Neuronal stem cell (in vitro differentiated cells): ENCODE data around the gene CSNK2B.

Experiments used
- DNase-seq: peaks from one replicate; pipeline ENCODE4 v3.0.0-alpha.2; 2013; ENCODE audit warnings: low spot score
- H2AFZ ChIP-seq: one replicate; pipeline ENCODE4 v1.6.1; 2013; ENCODE audit warnings: mild to moderate bottlenecking, low read length, inconsistent platforms
- H2AK5ac ChIP-seq: 2 replicates; pipeline ENCODE4 v1.6.1; 2013; ENCODE audit warnings: low read depth, mild to moderate bottlenecking, inconsistent platforms, low read length, moderate library complexity, mixed read lengths
- H2BK120ac ChIP-seq: 2 replicates; pipeline ENCODE4 v1.6.1; 2013; ENCODE audit warnings: low read depth, mild to moderate bottlenecking, inconsistent platforms, low read length, moderate library complexity, mixed read lengths
- H2BK12ac ChIP-seq: one replicate; pipeline ENCODE4 v1.6.1; 2013; ENCODE audit warnings: low read length, inconsistent platforms
- H2BK15ac ChIP-seq: 2 replicates; pipeline ENCODE4 v1.6.1; 2013; ENCODE audit warnings: mild to moderate bottlenecking, low read length, inconsistent platforms, mixed read lengths
- H2BK5ac ChIP-seq: one replicate; pipeline ENCODE4 v1.6.1; 2013; ENCODE audit warnings: inconsistent platforms, mild to moderate bottlenecking, low read length, moderate library complexity
- H3K14ac ChIP-seq: one replicate; pipeline ENCODE4 v1.6.1; 2013; ENCODE audit warnings: low read length, inconsistent platforms
- H3K18ac ChIP-seq: 2 replicates; pipeline ENCODE4 v1.6.1; 2013; ENCODE audit warnings: low read length, inconsistent platforms
- H3K23ac ChIP-seq: 2 replicates; pipeline ENCODE4 v1.6.1; 2013; ENCODE audit warnings: low read depth, mild to moderate bottlenecking, mixed read lengths, low read length, inconsistent platforms; ENCODE audit not compliant: poor library complexity
- H3K27ac ChIP-seq: replicated peaks from 3 replicates; pipeline ENCODE4 v1.5.1; 2013; ENCODE audit warnings: low read length, inconsistent platforms
- H3K27me3 ChIP-seq, 3 experiments: 2 replicates each; pipeline ENCODE4 v1.6.1; 2013; ENCODE audit warnings: low read length in 3 of 3, mild to moderate bottlenecking in 2 of 3, inconsistent platforms in 1 of 3, low read depth in 1 of 3, mixed read lengths in 1 of 3, moderate library complexity in 1 of 3; ENCODE audit not compliant: control insufficient read depth in 3 of 3, insufficient read depth in 3 of 3
- H3K36me3 ChIP-seq, 2 donors: replicated peaks in 1 of 2; 2 replicates each; pipeline ENCODE4 v1.6.1; 2013; ENCODE audit warnings: low read length in 2 of 2; ENCODE audit not compliant: control insufficient read depth in 2 of 2, insufficient read depth in 2 of 2
- H3K4ac ChIP-seq: 2 replicates; pipeline ENCODE4 v1.6.1; 2013; ENCODE audit warnings: inconsistent platforms, mild to moderate bottlenecking, low read length, moderate library complexity
- H3K4me1 ChIP-seq, 2 donors: 1 replicate in 1 of 2; 2 replicates in 1 of 2; pipeline ENCODE4 v1.6.1; 2013; ENCODE audit warnings: low read length in 2 of 2, low read depth in 1 of 2; ENCODE audit not compliant: control insufficient read depth in 2 of 2, insufficient read depth in 1 of 2
- H3K4me2 ChIP-seq: one replicate; pipeline ENCODE4 v1.6.1; 2013; ENCODE audit warnings: mild to moderate bottlenecking, low read length, inconsistent platforms; ENCODE audit not compliant: insufficient read depth, poor library complexity, severe bottlenecking
- H3K4me3 ChIP-seq, 2 donors: 2 replicates each; pipeline ENCODE4 v1.5.1; 2013; ENCODE audit warnings: low read length in 2 of 2, mild to moderate bottlenecking in 2 of 2, inconsistent platforms in 1 of 2, moderate library complexity in 1 of 2
- H3K79me1 ChIP-seq: one replicate; pipeline ENCODE4 v1.6.1; 2013; ENCODE audit warnings: low read depth, mild to moderate bottlenecking, inconsistent platforms, low read length, moderate library complexity
- H3K9ac ChIP-seq: one replicate; pipeline ENCODE4 v1.6.1; 2013; ENCODE audit warnings: mild to moderate bottlenecking, low read depth, low read length, inconsistent platforms; ENCODE audit not compliant: poor library complexity
- H3K9me3 ChIP-seq, 2 donors: replicated peaks in 1 of 2; 2 replicates each; pipeline versions ENCODE3 to v1.6.1; 2013; ENCODE audit warnings: low read length in 2 of 2, mild to moderate bottlenecking in 2 of 2, inconsistent platforms in 1 of 2, low read depth in 1 of 2, mixed read lengths in 1 of 2, moderate library complexity in 1 of 2; ENCODE audit not compliant: control insufficient read depth in 2 of 2, insufficient read depth in 1 of 2
- H4K8ac ChIP-seq: one replicate; pipeline ENCODE4 v1.6.1; 2013; ENCODE audit warnings: low read depth, mild to moderate bottlenecking, inconsistent platforms, low read length, moderate library complexity
- H4K91ac ChIP-seq: one replicate; pipeline ENCODE4 v1.6.1; 2013; ENCODE audit warnings: low read length, low read depth, mild to moderate bottlenecking, inconsistent platforms; ENCODE audit not compliant: poor library complexity
- WGBS, 2 donors: extraction: QIAGEN DNeasy Blood & Tissue Kit; methylation state at CpG; one replicate each; pipeline ENCODE4 v1.1.7; 2013; ENCODE audit warnings: missing lambda C conversion rate in 2 of 2, mixed read lengths in 1 of 2; ENCODE audit not compliant: insufficient read length in 2 of 2, insufficient replicate concordance in 1 of 2; ENCODE audit errors: extremely low coverage in 2 of 2; 5-methylcytosine and 5-hydroxymethylcytosine counted together

CSNK2B gene

GRCh38 chr6:31630177-31630934 is 35.5 kb upstream of the CSNK2B start:
- Histone ChIP-seq H2BK12ac (no peak overlapping the region), H3K9ac (peak overlapping the region; percentile 1), H2BK15ac (no peak overlapping the region), H3K23ac (no peak overlapping the region), H3K4ac (no peak overlapping the region), H3K36me3 (peaks cover 81 to 100% of the 10 kb centered on the region in 2 donors), H3K18ac (no peak overlapping the region), H3K4me2 (no peak overlapping the region), H3K27ac (no peak overlapping the region), H2AK5ac (no peak overlapping the region), H4K8ac (no peak overlapping the region), H3K9me3 (no peaks in the 10 kb centered on the region), H2BK120ac (no peak overlapping the region), H3K14ac (no peak overlapping the region), H3K4me1 (no peaks in the 10 kb centered on the region), H3K4me3 (no peak overlapping the region), H3K27me3 (no peaks in the 10 kb centered on the region), H2BK5ac (no peak overlapping the region), H2AFZ (no peak overlapping the region), H4K91ac (no peak overlapping the region), H3K79me1 (peaks cover 10% of the 10 kb centered on the region)
- WGBS, 2 donors: no CpG with 5 or more reads among the region's 25 CpGs
- no peak for DNase-seq

GRCh38 chr6:31631209-31631608 is 34.7 kb upstream of the CSNK2B start:
- Histone ChIP-seq H3K4me3 (no peak overlapping the region), H4K91ac (no peak overlapping the region), H2BK15ac (no peak overlapping the region), H3K4ac (no peak overlapping the region), H3K4me2 (no peak overlapping the region), H3K36me3 (peaks cover 80 to 100% of the 10 kb centered on the region in 2 donors), H3K27ac (no peak overlapping the region), H3K79me1 (peaks cover 10% of the 10 kb centered on the region), H3K14ac (no peak overlapping the region), H3K27me3 (no peaks in the 10 kb centered on the region), H4K8ac (no peak overlapping the region), H2AK5ac (no peak overlapping the region), H3K4me1 (no peaks in the 10 kb centered on the region), H3K23ac (no peak overlapping the region), H2BK12ac (no peak overlapping the region), H3K9me3 (no peaks in the 10 kb centered on the region), H3K18ac (no peak overlapping the region), H2BK120ac (no peak overlapping the region), H2BK5ac (no peak overlapping the region), H2AFZ (no peak overlapping the region), H3K9ac (no peak overlapping the region)
- no CpG with 5 or more reads among the region's 16 CpGs for WGBS, 2 donors
- no peak for DNase-seq

- Histone ChIP-seq H2AK5ac (no peak overlapping the region), H3K9ac (peak overlapping the region; percentile 9), H4K91ac (no peak overlapping the region), H3K18ac (no peak overlapping the region), H2BK120ac (no peak overlapping the region), H3K9me3 (no peaks in the 10 kb centered on the region), H3K23ac (peak overlapping the region; percentile 52), H3K4me3 (no peak overlapping the region), H2BK15ac (no peak overlapping the region), H3K4me2 (no peak overlapping the region), H2BK5ac (no peak overlapping the region), H4K8ac (no peak overlapping the region), H2BK12ac (no peak overlapping the region), H3K4ac (no peak overlapping the region), H3K79me1 (peaks cover 10% of the 10 kb centered on the region), H3K27me3 (no peaks in the 10 kb centered on the region), H3K4me1 (no peaks in the 10 kb centered on the region), H3K14ac (no peak overlapping the region), H3K36me3 (peaks cover 79 to 100% of the 10 kb centered on the region in 2 donors), H2AFZ (no peak overlapping the region), H3K27ac (no peak overlapping the region)
- WGBS, 2 donors: no CpG with 5 or more reads among the region's 32 CpGs
- no peak for DNase-seq
Measured at GRCh38 chr6:31631681-31632278, 34.1 kb upstream of the CSNK2B start.

GRCh38 chr6:31632279-31632946 is 33.5 kb upstream of the CSNK2B start:
- Histone ChIP-seq H3K14ac (no peak overlapping the region), H3K9ac (peak overlapping the region; percentile 68), H3K9me3 (no peaks in the 10 kb centered on the region), H3K4me3 (no peak overlapping the region), H3K79me1 (peaks cover 10% of the 10 kb centered on the region), H3K27ac (no peak overlapping the region), H3K4me1 (no peaks in the 10 kb centered on the region), H2AK5ac (no peak overlapping the region), H3K4me2 (no peak overlapping the region), H4K91ac (no peak overlapping the region), H3K36me3 (peaks cover 78 to 100% of the 10 kb centered on the region in 2 donors), H2BK15ac (no peak overlapping the region), H3K23ac (peak overlapping the region; percentile 52), H2AFZ (no peak overlapping the region), H4K8ac (peak overlapping the region; percentile 52), H2BK12ac (no peak overlapping the region), H3K4ac (no peak overlapping the region), H3K27me3 (no peaks in the 10 kb centered on the region), H2BK120ac (no peak overlapping the region), H2BK5ac (no peak overlapping the region), H3K18ac (peak overlapping the region; percentile 5)
- no peak for DNase-seq
- WGBS, 2 donors: no CpG with 5 or more reads among the region's 26 CpGs
